ENCODE measurements around the gene NGFR. TPM values are rescaled to one million over a fixed set of nuclear protein-coding genes. Genes with fewer than 3 reads are reported as not detected.

The NGFR gene
- total and polyA plus RNA-seq, 2 donors (not counting 1 experiment from before 2014, with no cell fraction given), result 0.31 to 1.6 TPM

GRCh38 chr17:49551221-49552069 lies 56.4 kb downstream of the NGFR start:
- H3K79me2 ChIP-seq (ENCODE audit: control insufficient read depth, insufficient read depth, low read length), result no peaks in the 10 kb centered on the region

More at GRCh38 chr17:49551221-49552069, 56.4 kb downstream of the NGFR start:
- Mint-ChIP-seq H3K4me3 (no peak overlapping the region), H3K27ac (no peak overlapping the region), H3K27me3 (peaks cover 10% of the 10 kb centered on the region), H3K9me3 (ENCODE audit: insufficient read depth) (no peaks in the 10 kb centered on the region), H3K4me1 (no peaks in the 10 kb centered on the region)
- intact Hi-C loops (cut with micrococcal nuclease), result no loop called here
- Histone ChIP-seq H3K4me2 (replicated peaks; ENCODE audit: low read depth, low read length, poor library complexity, severe bottlenecking) (no peak overlapping the region), H2AFZ (ENCODE audit: insufficient read depth, low read depth, low read length, poor library complexity, severe bottlenecking) (no peak overlapping the region), H3K4me1 (ENCODE audit: control insufficient read depth in 2 of 2, insufficient read depth in 2 of 2, low read length in 2 of 2) (peaks cover 0 to 5% of the 10 kb centered on the region in 2 donors), H3K4me3 (ENCODE audit: control extremely low read depth in 1 of 5, extremely low read depth in 1 of 5, insufficient read depth in 1 of 5, low read depth in 2 of 5, low read length in 4 of 5) (no peak overlapping the region), H3K9me3 (ENCODE audit: control extremely low read depth in 1 of 3, control insufficient read depth in 2 of 3, insufficient read depth in 1 of 3, low read length in 2 of 3) (peaks cover 0 to 3% (median 0%) of the 10 kb centered on the region in 3 donors), H3K27ac (ENCODE audit: low read length in 2 of 2) (no peak overlapping the region), H4K20me1 (ENCODE audit: control insufficient read depth, insufficient read depth, low read length, poor library complexity, severe bottlenecking) (no peaks in the 10 kb centered on the region), H3K36me3 (replicated peaks in 1 of 2; ENCODE audit: control extremely low read depth in 1 of 2, control insufficient read depth in 1 of 2, extremely low read depth in 1 of 2, insufficient read depth in 2 of 2, low read length in 1 of 2) (no peaks in the 10 kb centered on the region), H3K9ac (ENCODE audit: low read length) (no peak overlapping the region), H3K27me3 (replicated peaks in 1 of 4; ENCODE audit: control extremely low read depth in 1 of 4, control insufficient read depth in 3 of 4, insufficient read depth in 4 of 4, low read length in 3 of 4) (no peaks in the 10 kb centered on the region)
- CTCF ChIA-PET, result interaction anchor here (0.9 to 1.6 kb wide), 2 partner anchors 31 to 143 kb away, joined by 3 to 4 read pairs; no protein-coding TSS in a partner anchor
- no peak for ATAC-seq (ENCODE audit: low read depth)
- DNase-seq, result peak; percentile 3
- WGBS (ENCODE audit: insufficient coverage), result 94% methylated on average over 10 of the region's 12 CpGs
- POLR2A ChIA-PET, result no interaction called here
- no peak for TF ChIP-seq EZH2 (IDR thresholded peaks at IDR 0.05; ENCODE audit: borderline replicate concordance, insufficient read depth, low read depth, low read length, poor library complexity, severe bottlenecking)
- no peak for TF ChIP-seq CTCF (IDR thresholded peaks at IDR 0.05)
